Measurements from ENCODE around the gene EIF4G1. TPM values are rescaled to one million over a fixed set of nuclear protein-coding genes. Genes with fewer than 3 reads are reported as not detected.

EIF4G1 gene
- total and polyA plus RNA-seq, 10 of the 15 experiments (the other 5 are each of a cell fraction or from before 2014, with no cell fraction given): 5.7 to 462 (median 237) TPM

DNA sequence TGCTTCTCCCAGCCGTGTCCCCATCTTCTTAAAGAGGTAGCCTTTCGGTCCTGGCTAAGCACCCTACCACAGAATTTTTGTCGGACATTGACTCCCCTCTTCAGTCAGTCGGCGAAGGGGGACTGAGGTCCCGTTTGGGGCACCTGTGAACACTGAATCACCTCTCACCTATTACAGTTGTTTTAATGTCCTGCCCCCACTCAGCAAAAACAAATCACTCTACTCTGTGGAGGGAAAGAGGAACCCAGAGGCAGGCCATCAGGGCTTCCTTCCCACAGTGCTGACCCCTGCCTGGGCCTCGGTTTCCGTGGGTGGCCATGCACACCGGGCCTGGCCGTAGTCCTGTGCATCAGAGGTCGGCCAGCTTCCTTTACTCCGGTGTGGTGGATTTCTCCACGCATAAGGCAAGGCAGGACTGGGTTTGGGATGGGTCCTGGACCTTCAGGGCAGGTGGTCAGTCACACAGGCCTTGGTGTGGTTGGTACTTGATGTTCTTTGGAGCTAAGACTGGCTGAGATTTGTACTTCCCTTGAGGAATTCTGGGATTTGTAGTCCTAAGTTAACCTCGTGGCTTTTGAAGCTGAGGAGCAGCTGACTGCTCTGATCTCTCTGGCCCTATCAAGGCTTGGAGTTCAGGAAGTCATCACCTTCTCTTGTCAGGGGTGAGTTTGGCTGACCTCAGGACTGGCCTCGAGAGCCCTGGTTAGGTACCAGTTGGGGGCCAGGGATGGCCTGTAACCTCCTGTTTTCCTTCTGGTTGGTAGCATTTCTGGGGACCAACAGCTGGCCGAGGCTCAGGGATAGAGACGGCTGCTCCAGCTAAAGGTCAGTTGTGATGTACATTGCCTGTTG, 22.4 kb downstream of the EIF4G1 start:
- Histone ChIP-seq H3K4me3 (peak overlapping the region; percentile 80), H3K4me1 (ENCODE audit: control insufficient read depth, insufficient read depth, low read length) (peaks cover 11% of the 10 kb centered on the region), H3K27ac (ENCODE audit: control insufficient read depth, insufficient read depth) (no peak overlapping the region; the same call in 1 of the 2 replicates), H4K20me1 (ENCODE audit: control insufficient read depth, insufficient read depth) (peaks cover 2% of the 10 kb centered on the region), H2AFZ (ENCODE audit: control insufficient read depth, low read depth, low read length) (peak overlapping the region; percentile 19), H3K4me2 (ENCODE audit: control insufficient read depth, insufficient read depth) (peak overlapping the region; percentile 94), H3K9ac (ENCODE audit: control insufficient read depth, insufficient read depth, low read length) (peak overlapping the region; percentile 45; the same call in 1 of the 2 replicates), H3K9me3 (replicated peaks; ENCODE audit: control insufficient read depth, insufficient read depth, low read length) (no peaks in the 10 kb centered on the region), H3K36me3 (ENCODE audit: control insufficient read depth in 2 of 2, insufficient read depth in 2 of 2, low read length in 1 of 2) (peaks cover 15 to 20% of the 10 kb centered on the region in 2 experiments), H3K27me3 (replicated peaks in 1 of 2; ENCODE audit: control insufficient read depth in 2 of 2, insufficient read depth in 2 of 2, low read length in 1 of 2) (no peaks in the 10 kb centered on the region), H3K79me2 (ENCODE audit: control insufficient read depth, insufficient read depth, low read length) (no peaks in the 10 kb centered on the region)
- RAD21 ChIA-PET (ENCODE audit: unreplicated experiment): no interaction called here
- FAIRE-seq: no peak
- in situ Hi-C loops (cut with MboI): no loop called here
- 51% methylated on average over 17 of the region's 17 CpGs for WGBS (ENCODE audit: insufficient coverage, insufficient replicate concordance, low lambda C conversion rate, missing lambda C conversion rate)
- intact Hi-C loops (cut with micrococcal nuclease; ENCODE audit: unreplicated experiment): no loop called here
- SMC1A ChIA-PET (ENCODE audit: uncharacterized antibody, unreplicated experiment): no interaction called here
- BruUV-seq (replicated peaks): no TSS peak
- DNase-seq (ENCODE audit: low read depth, low spot score): no peak
- POLR2A ChIA-PET: interaction anchor here (0.8 kb wide), 1 partner anchor 37 kb away, joined by 3 read pairs; no protein-coding TSS in a partner anchor
- no peak; the same call in none of the 3 replicates for ATAC-seq
- CTCF ChIA-PET: interaction anchor here (1.2 kb wide), 1 partner anchor 18 kb away, joined by 6 read pairs; no protein-coding TSS in a partner anchor
- no peak for TF ChIP-seq NBN (IDR thresholded peaks at IDR 0.05)
- TF ChIP-seq, protein P1, sequence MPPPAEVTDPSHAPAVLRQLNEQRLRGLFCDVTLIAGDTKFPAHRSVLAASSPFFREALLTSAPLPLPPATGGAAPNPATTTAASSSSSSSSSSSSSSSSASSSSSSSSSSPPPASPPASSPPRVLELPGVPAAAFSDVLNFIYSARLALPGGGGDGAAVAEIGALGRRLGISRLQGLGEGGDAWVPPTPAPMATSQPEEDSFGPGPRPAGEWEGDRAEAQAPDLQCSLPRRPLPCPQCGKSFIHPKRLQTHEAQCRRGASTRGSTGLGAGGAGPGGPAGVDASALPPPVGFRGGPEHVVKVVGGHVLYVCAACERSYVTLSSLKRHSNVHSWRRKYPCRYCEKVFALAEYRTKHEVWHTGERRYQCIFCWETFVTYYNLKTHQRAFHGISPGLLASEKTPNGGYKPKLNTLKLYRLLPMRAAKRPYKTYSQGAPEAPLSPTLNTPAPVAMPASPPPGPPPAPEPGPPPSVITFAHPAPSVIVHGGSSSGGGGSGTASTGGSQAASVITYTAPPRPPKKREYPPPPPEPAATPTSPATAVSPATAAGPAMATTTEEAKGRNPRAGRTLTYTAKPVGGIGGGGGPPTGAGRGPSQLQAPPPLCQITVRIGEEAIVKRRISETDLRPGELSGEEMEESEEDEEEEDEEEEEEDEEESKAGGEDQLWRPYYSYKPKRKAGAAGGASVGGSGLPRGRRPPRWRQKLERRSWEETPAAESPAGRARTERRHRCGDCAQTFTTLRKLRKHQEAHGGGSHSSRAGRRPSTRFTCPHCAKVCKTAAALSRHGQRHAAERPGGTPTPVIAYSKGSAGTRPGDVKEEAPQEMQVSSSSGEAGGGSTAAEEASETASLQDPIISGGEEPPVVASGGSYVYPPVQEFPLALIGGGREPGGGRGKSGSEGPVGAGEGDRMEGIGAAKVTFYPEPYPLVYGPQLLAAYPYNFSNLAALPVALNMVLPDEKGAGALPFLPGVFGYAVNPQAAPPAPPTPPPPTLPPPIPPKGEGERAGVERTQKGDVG (CRISPR knock-in tag; IDR thresholded peaks at IDR 0.05): no peak
- TF ChIP-seq SIN3A (IDR thresholded peaks at IDR 0.05; ENCODE audit: low read depth, low read length): no peak
- no peak for TF ChIP-seq ASH2L (IDR thresholded peaks at IDR 0.05; ENCODE audit: borderline replicate concordance, low read depth)
- TF ChIP-seq GABPA (IDR thresholded peaks at IDR 0.05; ENCODE audit: low read depth): no peak
- TF ChIP-seq SIX5 (IDR thresholded peaks at IDR 0.05; ENCODE audit: low read depth, low read length, severe bottlenecking): peak; percentile 50
- no peak for TF ChIP-seq GATAD2B (conservative IDR thresholded peaks at IDR 0.05; ENCODE audit: low read depth)
- TF ChIP-seq, protein P2, sequence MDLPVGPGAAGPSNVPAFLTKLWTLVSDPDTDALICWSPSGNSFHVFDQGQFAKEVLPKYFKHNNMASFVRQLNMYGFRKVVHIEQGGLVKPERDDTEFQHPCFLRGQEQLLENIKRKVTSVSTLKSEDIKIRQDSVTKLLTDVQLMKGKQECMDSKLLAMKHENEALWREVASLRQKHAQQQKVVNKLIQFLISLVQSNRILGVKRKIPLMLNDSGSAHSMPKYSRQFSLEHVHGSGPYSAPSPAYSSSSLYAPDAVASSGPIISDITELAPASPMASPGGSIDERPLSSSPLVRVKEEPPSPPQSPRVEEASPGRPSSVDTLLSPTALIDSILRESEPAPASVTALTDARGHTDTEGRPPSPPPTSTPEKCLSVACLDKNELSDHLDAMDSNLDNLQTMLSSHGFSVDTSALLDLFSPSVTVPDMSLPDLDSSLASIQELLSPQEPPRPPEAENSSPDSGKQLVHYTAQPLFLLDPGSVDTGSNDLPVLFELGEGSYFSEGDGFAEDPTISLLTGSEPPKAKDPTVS (IDR thresholded peaks at IDR 0.05; ENCODE audit: low read depth, low read length): no peak
- TF ChIP-seq, protein P3, sequence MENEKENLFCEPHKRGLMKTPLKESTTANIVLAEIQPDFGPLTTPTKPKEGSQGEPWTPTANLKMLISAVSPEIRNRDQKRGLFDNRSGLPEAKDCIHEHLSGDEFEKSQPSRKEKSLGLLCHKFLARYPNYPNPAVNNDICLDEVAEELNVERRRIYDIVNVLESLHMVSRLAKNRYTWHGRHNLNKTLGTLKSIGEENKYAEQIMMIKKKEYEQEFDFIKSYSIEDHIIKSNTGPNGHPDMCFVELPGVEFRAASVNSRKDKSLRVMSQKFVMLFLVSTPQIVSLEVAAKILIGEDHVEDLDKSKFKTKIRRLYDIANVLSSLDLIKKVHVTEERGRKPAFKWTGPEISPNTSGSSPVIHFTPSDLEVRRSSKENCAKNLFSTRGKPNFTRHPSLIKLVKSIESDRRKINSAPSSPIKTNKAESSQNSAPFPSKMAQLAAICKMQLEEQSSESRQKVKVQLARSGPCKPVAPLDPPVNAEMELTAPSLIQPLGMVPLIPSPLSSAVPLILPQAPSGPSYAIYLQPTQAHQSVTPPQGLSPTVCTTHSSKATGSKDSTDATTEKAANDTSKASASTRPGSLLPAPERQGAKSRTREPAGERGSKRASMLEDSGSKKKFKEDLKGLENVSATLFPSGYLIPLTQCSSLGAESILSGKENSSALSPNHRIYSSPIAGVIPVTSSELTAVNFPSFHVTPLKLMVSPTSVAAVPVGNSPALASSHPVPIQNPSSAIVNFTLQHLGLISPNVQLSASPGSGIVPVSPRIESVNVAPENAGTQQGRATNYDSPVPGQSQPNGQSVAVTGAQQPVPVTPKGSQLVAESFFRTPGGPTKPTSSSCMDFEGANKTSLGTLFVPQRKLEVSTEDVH (IDR thresholded peaks at IDR 0.05; ENCODE audit: low read depth, partially characterized antibody): no peak
- TF ChIP-seq TCF12 (IDR thresholded peaks at IDR 0.05; ENCODE audit: low read depth, low read length): no peak
- TF ChIP-seq RB1 (IDR thresholded peaks at IDR 0.05; ENCODE audit: borderline replicate concordance): no peak
- TF ChIP-seq CBX3 (IDR thresholded peaks at IDR 0.05; ENCODE audit: borderline replicate concordance, low read depth): no peak
- no peak for TF ChIP-seq POU2F2 (IDR thresholded peaks at IDR 0.05; ENCODE audit: borderline replicate concordance, low read depth, low read length)
- TF ChIP-seq SPI1 (IDR thresholded peaks at IDR 0.05; ENCODE audit: borderline replicate concordance, insufficient read depth, low read depth, low read length): peak; percentile 29; the same call in 1 of the 2 replicates
- TF ChIP-seq DPF2 (IDR thresholded peaks at IDR 0.05): no peak
- TF ChIP-seq TAF1 (IDR thresholded peaks at IDR 0.05; ENCODE audit: borderline replicate concordance, low read depth, low read length): no peak
